IPS DF 6.9 (cell line): ENCODE measurements around the gene OBSCN.

Experiments
- DNase-seq: peaks from one replicate; pipeline ENCODE4 v3.0.0-alpha.2; 2013; ENCODE audit warnings: low read depth, low spot score
- H3K27ac ChIP-seq: one replicate; pipeline ENCODE4 v1.5.1; 2013; ENCODE audit warnings: low read length, control low read depth
- H3K27me3 ChIP-seq: 2 replicates; pipeline ENCODE4 v1.6.1; 2013; ENCODE audit warnings: mild to moderate bottlenecking, low read length; ENCODE audit not compliant: control insufficient read depth, insufficient read depth
- H3K36me3 ChIP-seq: 2 replicates; pipeline ENCODE4 v1.6.1; 2013; ENCODE audit warnings: low read length; ENCODE audit not compliant: control insufficient read depth, insufficient read depth
- H3K4me1 ChIP-seq: 2 replicates; pipeline ENCODE4 v1.6.1; 2013; ENCODE audit warnings: low read length; ENCODE audit not compliant: control insufficient read depth, insufficient read depth
- H3K4me3 ChIP-seq: 2 replicates; pipeline ENCODE4 v1.5.1; 2013; ENCODE audit warnings: mild to moderate bottlenecking, low read length
- H3K9me3 ChIP-seq: 2 replicates; pipeline ENCODE4 v1.6.1; 2013; ENCODE audit warnings: low read length, inconsistent platforms; ENCODE audit not compliant: control insufficient read depth, insufficient read depth
- WGBS: extraction: QIAGEN DNeasy Blood & Tissue Kit; methylation state at CpG from one replicate; pipeline ENCODE4 v1.1.7; 2013; ENCODE audit warnings: mixed read lengths, missing lambda C conversion rate; ENCODE audit not compliant: insufficient read length, insufficient coverage; 5-methylcytosine and 5-hydroxymethylcytosine counted together

Gene OBSCN

DNA sequence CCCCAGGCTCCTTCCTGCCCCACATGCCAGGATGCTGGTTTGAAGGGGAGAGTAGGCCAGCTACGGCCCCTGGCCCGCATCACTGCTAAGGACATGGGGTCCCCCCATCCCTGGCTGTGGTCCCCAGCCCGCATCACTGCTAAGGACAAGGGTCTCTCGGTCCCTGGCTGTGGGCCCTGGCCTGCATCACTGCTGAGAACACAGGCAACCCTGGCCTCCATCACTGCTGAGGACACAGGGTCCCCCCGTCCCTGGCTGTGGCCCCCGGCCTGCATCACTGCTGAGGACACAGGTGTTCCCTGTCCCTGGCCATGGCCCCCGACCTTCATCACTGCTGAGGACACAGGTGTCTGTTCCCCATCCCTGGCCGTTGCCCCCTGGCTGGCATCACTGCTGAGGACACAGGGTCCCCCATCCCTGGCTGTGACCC lies 448 bp upstream of the OBSCN start:
- H3K27ac ChIP-seq = no peak overlapping the region

DNA sequence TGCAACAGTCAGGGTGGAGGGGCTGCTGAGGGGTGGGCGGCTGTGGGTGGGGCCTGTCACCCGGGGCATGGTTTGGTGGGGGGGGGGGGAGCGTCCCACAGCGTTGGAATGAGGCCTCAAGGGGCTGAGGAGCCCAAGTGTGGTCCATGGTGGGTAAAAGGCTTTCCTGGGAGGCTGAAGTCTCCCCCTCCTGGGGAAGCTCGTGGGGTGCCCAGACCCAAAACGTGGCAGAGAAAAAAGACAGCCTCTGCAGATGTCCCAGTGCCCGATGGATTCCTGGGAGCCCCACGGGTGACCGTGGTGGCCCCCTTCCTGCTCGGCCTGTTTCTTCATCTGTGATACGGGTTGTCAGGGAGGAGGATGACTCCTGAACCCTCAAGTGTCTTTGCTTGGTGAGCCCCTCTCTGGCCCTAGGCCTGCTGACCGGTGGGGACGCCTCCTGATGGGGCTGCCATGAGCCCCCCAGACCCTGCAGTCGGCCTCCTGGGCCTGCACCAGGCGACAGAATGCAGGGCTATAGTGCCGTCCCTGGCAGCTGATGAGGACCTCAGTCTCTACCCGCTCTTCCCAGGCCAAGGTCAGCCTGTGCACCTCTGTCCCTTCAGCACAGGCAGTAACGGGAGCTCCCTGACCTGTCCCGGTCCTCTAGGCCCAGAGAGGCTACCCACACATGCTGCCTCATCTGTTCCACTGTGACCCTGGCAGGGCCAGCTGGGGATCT lies 1.1 kb downstream of the OBSCN start:
- DNase-seq = no peak
- no CpG with 5 or more reads among the region's 19 CpGs for WGBS
- H3K27me3 ChIP-seq = no peaks in the 10 kb centered on the region; the same call in 1 of the 2 replicates
- peaks cover 6% of the 10 kb centered on the region; the same call in 1 of the 2 replicates for H3K4me1 ChIP-seq
- no peak overlapping the region for H3K27ac ChIP-seq
- no peaks in the 10 kb centered on the region for H3K9me3 ChIP-seq
- H3K4me3 ChIP-seq = no peak overlapping the region
- H3K36me3 ChIP-seq = no peaks in the 10 kb centered on the region; the same call in 1 of the 2 replicates

More for the DNA sequence above, 448 bp upstream of the OBSCN start:
- no peaks in the 10 kb centered on the region; the same call in 1 of the 2 replicates for H3K27me3 ChIP-seq
- H3K4me1 ChIP-seq = peaks cover 3% of the 10 kb centered on the region; the same call in 1 of the 2 replicates
- WGBS = no CpG with 5 or more reads among the region's 8 CpGs
- no peak for DNase-seq
- no peaks in the 10 kb centered on the region; the same call in 1 of the 2 replicates for H3K36me3 ChIP-seq
- H3K4me3 ChIP-seq = no peak overlapping the region
- H3K9me3 ChIP-seq = no peaks in the 10 kb centered on the region

DNA sequence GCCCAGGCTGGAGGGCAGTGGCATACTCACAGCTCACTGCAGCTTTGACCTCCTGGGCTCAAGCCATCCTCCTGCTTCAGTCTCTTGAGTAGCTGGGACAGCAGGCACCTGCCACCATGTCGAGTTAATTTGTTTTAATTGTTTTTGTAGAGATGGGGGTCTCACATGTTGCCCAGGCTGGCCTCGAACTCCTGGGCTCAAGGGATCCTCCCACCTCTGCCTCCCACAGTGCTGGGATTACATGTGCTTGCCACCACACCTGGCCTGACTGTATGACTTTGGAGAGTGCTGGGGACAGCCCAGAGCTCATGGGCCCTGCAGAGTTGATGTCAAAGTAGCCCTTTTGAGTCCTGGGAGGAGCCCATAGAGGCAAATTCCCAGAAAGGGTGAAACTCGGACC lies 1.8 kb downstream of the OBSCN start:
- no peak for DNase-seq
- no CpG with 5 or more reads among the region's 3 CpGs for whole genome bisulfite sequencing
- Histone ChIP-seq H3K4me3 (no peak overlapping the region), H3K36me3 (no peaks in the 10 kb centered on the region; the same call in 1 of the 2 replicates), H3K9me3 (no peaks in the 10 kb centered on the region), H3K4me1 (peaks cover 6% of the 10 kb centered on the region; the same call in 1 of the 2 replicates), H3K27me3 (no peaks in the 10 kb centered on the region; the same call in 1 of the 2 replicates), H3K27ac (no peak overlapping the region)

DNA sequence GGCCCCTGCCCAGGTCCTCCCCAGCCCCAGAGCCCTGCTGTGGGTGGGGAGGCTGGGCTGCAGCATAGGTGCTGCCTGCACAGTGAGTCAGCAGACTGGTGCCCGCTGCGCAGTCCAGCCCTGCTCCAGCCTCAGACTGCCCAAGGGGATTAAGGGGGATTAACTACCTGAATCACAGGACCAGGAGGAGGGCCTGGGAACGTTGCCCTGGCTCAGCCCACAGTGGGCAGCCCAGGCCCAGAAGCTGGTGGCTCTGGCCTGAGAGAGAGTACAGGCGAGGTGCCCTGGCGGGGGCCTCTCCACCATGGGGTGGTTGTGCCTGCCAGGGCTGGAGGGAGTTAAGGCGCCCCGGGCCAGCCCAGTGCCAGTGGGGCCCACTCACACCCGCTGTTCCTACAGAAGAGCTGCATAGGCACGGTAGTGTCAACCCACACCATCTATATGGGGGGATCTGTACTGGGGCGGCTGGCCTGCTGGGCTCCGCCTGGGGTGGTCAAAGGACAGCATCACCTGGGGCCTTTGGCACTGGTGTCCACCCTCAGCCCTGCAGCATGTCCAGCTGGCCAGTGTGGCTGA lies 2.3 kb downstream of the OBSCN start:
- H3K4me1 ChIP-seq = peaks cover 6% of the 10 kb centered on the region; the same call in 1 of the 2 replicates
- no peaks in the 10 kb centered on the region; the same call in 1 of the 2 replicates for H3K27me3 ChIP-seq
- WGBS = no CpG with 5 or more reads among the region's 11 CpGs
- H3K27ac ChIP-seq = no peak overlapping the region
- H3K9me3 ChIP-seq = no peaks in the 10 kb centered on the region
- no peaks in the 10 kb centered on the region; the same call in 1 of the 2 replicates for H3K36me3 ChIP-seq
- no peak overlapping the region for H3K4me3 ChIP-seq
- no peak for DNase-seq

DNA sequence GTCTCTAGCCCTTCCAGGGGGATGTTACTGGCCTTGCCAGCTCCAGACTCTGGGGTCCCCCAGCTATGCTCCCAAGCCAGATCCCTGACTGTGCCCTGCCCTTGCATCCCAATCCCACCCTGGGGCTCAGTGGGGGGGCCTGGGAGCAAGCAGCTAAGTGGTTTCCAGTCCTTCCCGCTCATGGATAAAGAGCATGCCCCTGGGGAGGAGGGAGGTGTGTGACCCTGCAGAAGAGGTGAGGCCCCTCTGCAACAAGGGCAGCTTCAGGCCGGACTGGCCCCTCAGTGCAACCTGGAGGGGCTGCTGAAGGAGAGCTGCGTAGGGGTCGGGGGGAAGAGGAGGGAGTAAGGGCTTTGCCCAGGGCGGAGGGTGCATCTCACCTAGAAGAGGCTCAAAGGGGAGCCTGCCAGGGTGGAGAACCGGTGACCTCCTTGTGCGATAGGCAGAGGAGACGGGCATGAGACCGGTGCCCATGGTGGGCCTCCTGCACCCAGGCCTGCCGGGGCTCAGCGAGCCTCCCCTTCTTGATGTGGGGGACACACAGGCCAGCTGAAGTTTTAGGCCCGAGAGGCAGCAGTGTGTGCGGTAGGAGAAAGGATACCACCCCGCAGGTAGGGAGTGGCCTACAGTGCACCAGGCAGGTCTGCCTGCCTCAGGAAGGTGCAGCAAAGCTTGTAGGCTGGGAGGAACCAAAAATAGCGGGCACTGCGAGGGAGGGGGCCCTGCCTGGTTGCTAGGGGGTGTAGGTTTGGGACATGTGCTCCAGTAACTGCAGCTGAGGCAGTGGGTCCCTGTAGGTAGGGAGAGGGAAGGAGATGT lies 3.1 kb downstream of the OBSCN start:
- H3K9me3 ChIP-seq = no peaks in the 10 kb centered on the region
- H3K4me1 ChIP-seq = peaks cover 6% of the 10 kb centered on the region; the same call in 1 of the 2 replicates
- no peaks in the 10 kb centered on the region for H3K27me3 ChIP-seq
- no peaks in the 10 kb centered on the region; the same call in 1 of the 2 replicates for H3K36me3 ChIP-seq
- no peak for DNase-seq
- no peak overlapping the region for H3K4me3 ChIP-seq
- no CpG with 5 or more reads among the region's 16 CpGs for WGBS
- H3K27ac ChIP-seq = no peak overlapping the region

DNA sequence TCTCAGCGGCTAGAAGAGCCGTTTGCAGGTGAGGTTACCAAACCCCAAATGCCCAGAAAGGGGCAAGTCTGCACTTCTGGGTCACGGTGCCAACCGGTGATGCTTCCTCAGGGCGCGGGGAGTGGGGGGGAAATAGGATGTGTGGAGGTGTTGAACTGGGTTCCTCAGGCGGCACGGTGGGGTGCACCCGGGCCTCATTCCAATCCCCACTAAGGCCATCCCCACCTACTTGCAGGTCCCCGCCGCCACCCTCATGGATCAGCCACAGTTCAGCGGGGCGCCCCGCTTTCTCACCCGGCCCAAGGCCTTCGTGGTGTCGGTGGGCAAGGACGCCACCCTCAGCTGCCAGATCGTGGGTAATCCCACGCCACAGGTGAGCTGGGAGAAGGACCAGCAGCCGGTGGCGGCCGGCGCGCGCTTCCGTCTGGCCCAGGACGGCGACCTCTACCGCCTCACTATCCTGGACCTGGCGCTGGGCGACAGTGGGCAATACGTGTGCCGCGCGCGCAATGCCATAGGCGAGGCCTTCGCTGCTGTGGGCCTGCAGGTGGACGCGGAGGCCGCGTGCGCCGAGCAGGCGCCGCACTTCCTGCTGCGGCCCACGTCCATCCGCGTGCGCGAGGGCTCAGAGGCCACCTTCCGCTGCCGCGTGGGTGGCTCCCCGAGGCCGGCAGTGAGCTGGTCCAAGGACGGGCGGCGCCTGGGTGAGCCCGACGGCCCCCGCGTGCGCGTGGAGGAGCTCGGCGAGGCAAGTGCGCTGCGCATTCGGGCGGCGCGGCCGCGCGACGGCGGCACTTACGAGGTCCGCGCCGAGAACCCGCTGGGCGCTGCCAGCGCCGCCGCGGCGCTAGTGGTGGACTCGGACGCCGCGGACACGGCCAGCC lies 3.9 kb downstream of the OBSCN start:
- Histone ChIP-seq H3K27ac (no peak overlapping the region), H3K27me3 (no peaks in the 10 kb centered on the region), H3K9me3 (no peaks in the 10 kb centered on the region), H3K36me3 (peaks cover 8% of the 10 kb centered on the region), H3K4me1 (peaks cover 6% of the 10 kb centered on the region; the same call in 1 of the 2 replicates), H3K4me3 (peak overlapping the region; percentile 72; the same call in 1 of the 2 replicates)
- WGBS = no CpG with 5 or more reads among the region's 96 CpGs
- no peak for DNase-seq

DNA sequence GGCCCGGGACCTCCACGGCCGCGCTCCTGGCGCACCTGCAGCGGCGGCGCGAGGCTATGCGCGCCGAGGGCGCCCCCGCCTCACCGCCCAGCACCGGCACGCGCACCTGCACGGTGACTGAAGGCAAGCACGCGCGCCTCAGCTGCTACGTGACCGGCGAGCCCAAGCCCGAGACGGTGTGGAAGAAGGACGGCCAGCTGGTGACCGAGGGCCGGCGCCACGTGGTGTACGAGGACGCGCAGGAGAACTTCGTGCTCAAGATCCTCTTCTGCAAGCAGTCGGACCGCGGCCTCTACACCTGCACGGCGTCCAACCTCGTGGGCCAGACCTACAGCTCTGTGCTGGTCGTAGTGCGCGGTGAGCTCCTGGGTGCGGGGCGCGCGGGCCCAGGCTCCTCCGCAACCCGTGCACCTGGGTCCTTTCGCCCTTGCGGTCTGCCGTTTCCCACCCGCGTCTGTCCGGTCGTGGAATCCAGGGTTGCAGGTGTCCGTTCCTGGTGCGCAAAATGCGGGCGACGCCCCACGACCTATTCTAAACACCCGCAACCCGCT lies 4.6 kb downstream of the OBSCN start:
- H3K4me3 ChIP-seq = peak overlapping the region; percentile 72
- H3K27me3 ChIP-seq = no peaks in the 10 kb centered on the region
- 0 out of 2 replicates have a peak, but pooled peaks cover 6% of the 10 kb centered on the region for H3K4me1 ChIP-seq
- no peaks in the 10 kb centered on the region for H3K9me3 ChIP-seq
- peaks cover 11% of the 10 kb centered on the region for H3K36me3 ChIP-seq
- WGBS = no CpG with 5 or more reads among the region's 66 CpGs
- no peak overlapping the region for H3K27ac ChIP-seq
- no peak for DNase-seq

DNA sequence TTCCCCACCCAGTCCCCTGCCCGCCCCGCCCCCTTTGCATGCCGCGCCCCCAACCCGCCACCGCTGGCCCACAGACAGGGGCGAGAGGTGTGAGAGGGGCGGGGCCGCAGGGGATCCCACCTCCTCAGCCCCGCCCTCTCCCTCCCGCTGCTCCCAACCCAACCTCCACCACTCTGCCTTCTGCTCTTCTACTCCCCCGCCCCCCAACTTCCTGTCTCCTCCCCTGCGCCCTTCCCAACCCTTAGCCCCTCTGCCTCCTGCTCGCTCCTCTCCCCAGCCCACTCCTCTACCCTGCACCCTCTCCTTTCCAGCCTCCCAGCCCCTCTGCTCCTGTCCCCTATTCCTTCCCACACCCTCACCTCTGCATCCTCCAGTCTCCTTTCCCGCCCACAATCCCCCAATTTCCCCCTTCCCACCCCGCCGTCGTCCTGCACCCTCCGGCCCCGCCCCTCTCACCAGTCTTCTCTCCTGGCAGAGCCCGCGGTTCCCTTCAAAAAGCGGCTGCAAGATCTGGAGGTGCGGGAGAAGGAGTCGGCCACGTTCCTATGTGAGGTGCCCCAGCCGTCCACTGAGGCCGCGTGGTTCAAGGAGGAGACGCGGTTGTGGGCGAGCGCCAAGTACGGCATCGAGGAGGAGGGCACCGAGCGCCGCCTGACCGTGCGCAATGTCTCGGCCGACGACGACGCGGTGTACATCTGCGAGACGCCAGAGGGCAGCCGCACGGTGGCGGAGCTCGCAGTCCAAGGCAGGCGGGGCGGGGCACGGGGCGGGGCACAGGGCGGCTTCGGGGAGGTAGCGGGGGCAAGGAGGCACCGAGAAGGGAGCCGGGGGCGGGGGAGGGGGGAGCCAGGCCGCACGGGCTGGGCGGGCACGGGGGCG lies 5.4 kb downstream of the OBSCN start:
- Histone ChIP-seq H3K27me3 (no peaks in the 10 kb centered on the region), H3K4me3 (peak overlapping the region; percentile 87; the same call in 1 of the 2 replicates), H3K4me1 (0 out of 2 replicates have a peak, but pooled peaks cover 6% of the 10 kb centered on the region), H3K27ac (no peak overlapping the region), H3K9me3 (no peaks in the 10 kb centered on the region), H3K36me3 (peaks cover 11% of the 10 kb centered on the region)
- no peak for DNase-seq
- WGBS = no CpG with 5 or more reads among the region's 67 CpGs
